HG03378 (cell line): ENCODE results near the gene NADSYN1.

Source experiments
- ATAC-seq: cut with Tn5 transposase; IDR thresholded peaks from one replicate; pipeline ENCODE4 v1.9.1; 2021; ENCODE audit warnings: mild to moderate bottlenecking, moderate library complexity; ENCODE audit not compliant: unreplicated experiment

NADSYN1 gene

DNA sequence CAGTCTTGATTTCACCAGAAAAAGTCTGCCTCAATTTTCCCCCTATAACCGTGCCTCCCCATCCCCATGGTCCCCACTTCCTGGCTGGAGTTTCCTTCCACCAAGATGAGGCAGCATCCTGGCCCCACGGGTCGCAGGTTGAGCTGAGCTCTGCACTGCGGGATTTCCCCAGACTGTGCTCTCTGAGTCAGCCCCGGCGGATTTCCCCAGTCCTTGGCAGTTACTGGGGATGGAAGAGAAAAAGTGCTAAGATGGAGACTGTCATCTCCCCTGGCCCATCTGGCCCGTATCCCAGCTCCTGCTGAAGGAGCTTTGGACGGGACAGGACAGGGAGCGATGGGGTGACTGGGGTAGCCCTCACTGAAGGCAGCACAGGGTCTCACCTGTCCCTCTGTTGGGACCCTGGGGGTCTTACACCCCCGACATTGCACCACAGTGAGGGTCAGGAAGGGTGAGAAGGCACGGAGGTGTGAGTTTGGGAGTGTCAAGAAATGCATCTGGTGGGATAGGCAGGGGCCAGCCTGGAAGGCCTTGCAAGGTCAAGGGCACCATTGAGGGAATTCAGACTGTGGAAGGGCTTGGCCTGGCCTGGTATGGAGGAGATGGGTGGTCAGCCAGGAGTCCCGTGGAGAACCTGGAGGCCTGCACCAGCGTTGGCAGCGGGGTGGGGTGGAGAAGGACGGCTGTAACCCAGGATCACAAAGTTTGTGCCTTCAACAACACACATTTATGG, 36.5 kb downstream of the NADSYN1 start:
- ATAC-seq, result no peak

DNA sequence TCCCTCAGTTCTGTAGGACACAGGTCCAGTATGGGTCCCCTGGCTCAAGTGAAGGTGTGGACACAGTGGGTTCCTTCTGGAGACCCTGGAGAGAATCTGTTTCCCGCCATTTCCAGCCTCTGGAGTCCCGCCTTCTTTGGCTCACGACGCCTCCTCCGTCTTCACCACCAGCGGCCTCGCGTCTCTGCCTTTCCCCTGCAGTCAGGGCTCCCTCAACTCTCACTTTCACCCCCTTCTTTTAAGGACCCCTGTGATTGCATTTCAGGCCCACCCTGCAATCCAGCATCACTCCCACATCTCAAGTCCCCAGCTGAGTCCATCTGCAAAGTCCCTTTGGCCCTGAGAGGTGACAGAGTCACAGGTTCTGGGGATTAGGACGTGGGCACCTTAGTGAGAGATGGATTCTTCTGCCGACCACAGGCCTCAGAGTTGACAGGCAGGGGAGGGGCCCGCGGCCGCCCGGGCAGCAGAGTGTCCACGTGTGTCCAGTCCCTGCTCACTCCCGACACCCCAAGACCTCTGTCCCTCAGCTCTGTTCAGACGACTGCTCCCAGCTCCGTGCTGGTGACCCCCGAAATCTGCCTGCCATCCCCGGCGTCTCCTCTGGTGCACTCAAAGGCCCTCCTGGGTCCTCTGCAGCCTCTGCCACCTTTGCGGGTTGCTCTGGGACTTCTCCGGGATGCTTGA, 37.2 kb downstream of the NADSYN1 start:
- no peak for ATAC-seq

DNA sequence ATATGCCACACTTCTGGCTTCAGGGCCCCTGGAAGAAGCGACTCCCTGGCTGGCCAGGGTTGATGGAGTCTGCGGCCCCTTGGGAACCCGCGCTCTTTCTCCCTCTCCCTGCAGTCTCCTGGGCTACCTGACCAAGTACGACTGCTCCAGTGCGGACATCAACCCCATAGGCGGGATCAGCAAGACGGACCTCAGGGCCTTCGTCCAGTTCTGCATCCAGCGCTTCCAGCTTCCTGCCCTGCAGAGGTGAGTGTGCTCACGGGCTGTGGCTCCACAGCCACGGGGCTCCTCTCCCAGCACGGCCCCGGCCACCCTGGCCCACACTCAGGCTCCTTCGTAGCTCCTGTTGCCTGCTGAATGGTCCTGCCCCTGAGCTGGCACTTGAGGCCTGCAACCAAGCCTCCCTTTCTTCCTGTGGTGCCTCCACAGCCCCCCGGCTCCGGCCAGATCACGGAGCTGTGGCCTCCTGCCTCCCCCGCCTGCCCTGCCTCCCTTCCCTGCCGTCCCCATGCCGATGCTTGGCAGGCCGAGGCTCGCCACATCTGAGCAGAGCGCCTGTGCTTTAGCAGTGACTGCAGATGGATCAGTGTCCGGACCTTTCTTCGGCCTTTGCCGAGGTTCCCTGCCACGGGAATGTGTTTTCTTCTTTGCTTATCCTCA, 37.9 kb downstream of the NADSYN1 start:
- ATAC-seq, result no peak

DNA sequence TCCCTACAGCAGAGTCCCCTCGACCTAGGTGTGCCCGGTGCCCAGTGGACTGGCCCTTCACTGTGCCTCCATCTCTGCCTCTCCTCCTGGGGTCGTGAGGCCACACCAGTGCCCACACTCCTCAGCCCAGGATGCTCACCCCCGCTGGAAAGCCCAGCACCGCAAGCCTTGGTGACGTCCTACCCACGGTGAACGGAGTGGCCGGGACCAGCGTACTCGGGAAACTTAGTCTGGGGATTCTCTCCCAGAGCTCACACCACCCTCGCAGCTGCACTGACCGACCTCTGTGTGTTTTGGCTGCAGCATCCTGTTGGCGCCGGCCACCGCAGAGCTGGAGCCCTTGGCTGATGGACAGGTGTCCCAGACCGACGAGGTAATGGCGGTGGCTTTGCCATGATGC, 38.5 kb downstream of the NADSYN1 start:
- ATAC-seq, result no peak

DNA sequence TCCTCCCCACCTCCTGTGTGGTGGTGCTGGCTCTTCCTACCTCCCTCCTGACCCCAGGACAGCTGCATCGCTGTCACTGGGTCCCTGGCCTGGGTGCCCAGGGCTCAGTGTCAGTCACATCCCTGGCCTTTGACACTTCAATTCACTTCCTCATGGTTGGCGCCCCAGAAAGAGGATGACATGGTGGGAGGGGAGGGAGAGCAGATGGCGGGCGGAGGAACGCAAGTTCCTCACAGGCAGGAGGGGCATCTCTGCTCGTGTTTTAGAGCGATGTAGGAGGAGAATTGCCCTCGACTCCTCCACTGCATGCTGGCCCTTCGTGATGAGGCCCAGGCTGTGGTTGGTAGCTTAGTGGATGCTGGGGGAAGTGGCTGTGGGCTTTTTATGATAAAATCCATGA, 38.9 kb downstream of the NADSYN1 start:
- no peak for ATAC-seq

DNA sequence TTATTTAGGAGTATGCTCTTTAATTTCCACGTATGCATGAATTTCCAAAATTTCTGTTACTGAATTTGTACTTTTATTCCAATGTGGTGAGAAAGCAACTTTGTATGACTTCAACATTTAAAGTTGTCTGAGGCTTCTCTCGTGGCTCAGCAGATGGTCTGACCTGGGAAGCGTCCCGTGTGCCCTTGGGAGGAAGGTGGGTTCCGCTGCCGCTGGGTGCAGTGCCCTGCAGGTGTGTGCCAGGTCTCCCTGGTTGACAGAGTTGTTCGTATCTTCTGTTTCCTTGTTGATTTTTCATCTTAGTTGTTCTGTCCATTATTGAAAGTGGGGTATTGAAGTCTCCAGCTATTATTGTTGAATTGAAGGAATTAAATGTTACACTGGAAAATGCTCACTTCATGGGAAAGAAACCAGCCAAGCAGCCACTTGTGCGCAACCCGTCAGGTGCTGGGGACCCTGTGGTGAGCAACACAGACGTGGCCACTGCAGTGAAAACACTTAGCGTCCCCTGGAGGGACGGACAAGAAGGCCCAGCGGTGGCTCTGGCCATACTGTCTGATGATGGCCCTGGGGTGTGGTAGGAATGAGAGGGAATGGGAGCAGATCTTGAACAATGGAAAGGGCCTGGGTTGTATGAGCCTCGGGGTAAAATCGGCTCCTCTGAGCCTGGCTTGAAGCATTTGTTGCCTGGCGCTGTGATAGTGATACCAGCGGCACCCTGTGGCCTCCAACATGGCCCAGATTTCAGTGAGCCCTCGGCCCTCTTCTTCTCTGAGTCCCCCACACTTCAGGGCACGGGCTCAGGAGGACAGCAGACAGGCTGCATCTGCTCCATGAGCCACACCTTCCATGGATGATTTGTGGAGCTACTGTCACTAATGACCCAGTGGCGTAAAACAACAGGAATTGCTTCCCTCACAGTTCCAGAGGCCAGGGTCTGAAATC, 42.6 kb downstream of the NADSYN1 start:
- no peak for ATAC-seq

DNA sequence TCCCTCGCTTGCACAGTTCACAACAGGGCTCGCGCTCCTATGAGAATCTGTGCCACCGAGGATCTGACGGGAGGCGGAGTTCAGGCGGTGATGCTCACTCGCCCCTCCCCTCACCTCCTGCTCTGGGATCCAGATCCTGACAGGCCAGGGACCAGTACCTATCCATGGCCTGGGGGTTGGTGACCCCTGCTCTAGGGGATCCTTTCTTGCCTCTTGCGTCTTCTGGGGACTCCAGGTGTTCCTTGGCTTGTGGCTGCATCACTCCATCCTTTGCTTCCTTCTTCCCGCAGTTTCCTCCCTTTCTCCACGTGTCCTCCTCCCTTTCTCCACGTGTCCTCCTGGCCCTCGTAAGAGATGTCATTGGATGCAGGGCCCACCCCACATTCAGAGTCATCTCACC, 43.4 kb downstream of the NADSYN1 start:
- no peak for ATAC-seq

DNA sequence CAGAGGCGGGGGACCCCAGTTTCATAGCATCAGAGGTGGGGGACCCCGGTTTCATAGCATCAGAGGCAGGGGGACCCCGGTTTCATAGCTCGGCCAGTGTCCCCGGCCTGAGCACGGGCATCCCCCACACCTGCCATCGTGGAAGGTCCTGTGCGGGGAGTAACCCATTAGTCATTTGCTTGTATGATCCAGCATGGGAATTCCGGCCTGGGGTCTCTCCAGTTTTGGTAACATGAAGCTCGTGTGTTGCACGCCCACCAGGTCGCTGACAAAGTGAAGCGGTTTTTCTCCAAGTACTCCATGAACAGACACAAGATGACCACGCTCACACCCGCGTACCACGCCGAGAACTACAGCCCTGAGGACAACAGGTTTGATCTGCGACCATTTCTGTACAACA, 45.1 kb downstream of the NADSYN1 start:
- ATAC-seq, result no peak

DNA sequence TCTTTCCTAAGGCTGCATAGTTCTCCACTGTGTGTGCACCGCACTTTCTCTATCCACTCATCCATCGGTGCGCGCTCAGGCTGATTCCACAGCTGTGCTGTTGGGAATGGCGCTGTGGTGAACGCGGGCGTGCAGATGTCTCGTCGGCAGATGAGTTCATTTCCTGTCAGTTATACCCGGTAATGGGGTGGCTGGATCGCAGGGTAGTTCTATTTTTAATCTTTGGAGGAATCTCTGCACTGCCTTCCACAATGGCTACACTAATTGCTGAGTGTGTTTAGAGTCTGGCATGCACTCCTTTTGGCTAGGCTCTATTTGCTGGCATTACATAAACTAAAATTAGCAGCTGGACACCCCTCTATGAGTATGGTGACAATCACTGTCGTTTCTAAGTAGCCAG, 46.1 kb downstream of the NADSYN1 start:
- ATAC-seq, result no peak

DNA sequence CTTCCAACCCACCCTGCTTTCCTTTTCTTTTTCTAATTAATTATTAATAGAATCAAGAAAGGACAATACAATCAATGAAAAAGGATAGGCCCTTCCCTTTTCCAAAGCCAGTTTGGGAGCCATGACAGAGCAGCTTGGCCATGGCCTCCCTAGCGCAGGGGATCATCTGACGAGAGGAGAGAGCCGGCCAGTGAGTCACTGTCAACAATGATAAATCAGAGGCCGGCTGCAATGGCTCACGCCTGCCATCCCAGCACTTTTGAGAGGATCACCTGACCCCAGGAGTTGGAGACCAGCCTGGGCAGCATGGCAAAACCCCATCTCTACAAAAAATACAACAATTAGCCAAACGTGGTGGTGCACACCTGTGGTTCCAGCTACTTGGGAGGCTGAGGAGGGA, 46.5 kb downstream of the NADSYN1 start:
- ATAC-seq, result no peak

DNA sequence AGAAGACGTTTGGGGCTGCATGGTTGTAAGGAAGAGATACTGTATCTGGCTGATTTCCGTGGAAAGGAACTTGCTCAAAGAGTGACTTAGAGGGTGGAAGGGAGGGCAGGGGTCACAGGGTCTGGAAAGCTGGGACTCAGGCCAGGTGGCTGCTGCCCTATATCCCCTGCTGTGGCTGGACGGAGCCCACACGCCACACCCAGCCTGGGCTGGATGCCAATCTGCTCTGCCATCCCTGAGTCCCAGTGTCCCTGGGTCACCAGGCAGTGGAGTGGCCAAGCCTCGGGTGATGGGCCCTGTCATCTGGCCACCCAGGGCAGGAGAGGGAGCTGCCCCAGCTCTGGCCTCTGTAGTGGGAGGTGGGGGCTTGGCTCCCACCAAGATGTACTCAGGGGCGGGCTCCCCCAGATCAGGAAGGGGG, 47.6 kb downstream of the NADSYN1 start:
- no peak for ATAC-seq

DNA sequence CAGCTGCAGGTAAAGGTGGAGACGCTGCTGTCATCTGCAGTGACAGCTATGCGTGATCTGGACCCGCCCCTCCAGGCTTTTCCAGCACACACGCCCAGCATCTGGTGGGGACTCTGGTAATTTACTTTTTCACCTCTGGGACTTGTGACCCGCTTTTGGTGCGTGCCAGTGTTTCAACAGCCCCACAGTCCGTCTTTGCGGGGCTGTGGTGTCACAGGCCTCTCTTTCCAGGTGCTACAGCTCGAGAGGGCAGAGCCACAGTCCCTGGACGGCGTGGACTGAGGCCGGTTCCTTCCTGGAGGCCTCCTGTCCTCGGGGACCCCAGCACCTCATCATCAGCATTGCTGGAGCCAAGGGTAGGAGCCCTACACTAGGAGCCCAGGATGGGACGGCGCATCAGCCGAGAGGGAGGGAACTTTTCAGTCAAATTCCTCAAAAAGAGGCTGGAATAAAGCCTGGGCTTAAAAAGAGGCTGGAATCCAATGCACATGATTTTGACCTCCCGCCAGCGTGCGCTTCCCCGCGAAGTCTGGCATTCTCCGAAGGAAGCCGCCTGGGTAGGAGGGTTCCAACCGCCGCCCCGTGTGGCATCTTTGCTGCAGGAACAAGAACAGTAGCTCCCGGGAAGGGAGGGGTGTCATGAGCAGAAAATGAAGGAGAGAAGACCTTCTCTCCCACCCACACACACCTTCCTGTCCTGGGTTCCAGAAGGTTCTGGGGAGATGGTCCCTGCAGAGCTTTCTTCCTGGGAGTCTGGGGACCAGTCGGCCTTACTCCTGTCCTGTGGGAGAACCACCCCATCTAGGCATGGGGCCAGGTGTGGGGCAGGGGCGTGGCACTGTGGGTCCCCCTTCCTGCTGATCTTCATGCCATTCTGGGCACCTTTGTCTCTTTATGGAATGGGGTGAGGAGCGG, 48.3 kb downstream of the NADSYN1 start:
- ATAC-seq, result no peak

DNA sequence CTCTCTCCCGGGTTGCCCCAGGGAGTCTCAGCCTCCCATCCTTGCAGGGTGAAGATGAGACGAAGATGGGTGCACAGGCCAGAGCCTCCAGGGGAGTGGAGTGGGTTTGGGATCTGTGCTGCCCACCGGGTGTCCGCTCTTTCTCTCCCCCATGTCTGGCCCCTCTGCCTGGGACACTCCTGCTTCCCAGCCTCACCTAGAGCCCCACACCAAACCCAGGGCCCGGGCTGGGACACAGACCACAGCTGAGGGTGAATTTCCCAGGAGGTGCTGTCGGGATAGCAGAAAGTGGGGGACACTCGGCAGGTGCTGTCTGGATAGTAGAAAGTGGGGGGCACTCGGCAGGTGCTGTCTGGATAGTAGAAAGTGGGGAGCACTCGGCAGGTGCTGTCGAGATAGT, 49.0 kb downstream of the NADSYN1 start:
- ATAC-seq, result no peak

DNA sequence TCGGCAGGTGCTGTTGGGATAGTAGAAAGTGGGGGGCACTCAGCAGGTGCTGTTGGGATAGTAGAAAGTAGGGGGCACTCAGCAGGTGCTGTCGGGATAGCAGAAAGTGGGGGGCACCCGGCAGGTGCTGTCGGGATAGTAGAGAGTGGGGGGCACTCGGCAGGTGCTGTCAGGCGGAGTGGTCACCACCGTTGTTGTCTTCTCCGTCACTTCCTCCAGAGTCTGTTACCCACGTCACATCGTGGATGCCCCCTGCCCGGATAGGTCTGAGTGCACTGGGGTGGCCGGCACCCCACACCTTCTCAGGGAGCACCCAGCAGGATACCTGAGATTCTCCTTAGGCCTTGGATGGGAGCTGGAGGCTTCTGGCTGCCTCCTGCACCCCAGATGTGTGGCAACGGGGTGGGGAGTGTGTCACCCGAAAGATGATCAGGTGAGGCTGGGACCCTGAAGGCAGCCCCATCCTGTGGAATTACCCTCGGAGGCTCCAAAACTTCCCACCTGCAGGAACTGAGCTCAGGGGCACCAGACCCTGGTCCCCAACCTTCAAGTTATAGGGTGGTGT, 50.0 kb downstream of the NADSYN1 start:
- ATAC-seq, result no peak

DNA sequence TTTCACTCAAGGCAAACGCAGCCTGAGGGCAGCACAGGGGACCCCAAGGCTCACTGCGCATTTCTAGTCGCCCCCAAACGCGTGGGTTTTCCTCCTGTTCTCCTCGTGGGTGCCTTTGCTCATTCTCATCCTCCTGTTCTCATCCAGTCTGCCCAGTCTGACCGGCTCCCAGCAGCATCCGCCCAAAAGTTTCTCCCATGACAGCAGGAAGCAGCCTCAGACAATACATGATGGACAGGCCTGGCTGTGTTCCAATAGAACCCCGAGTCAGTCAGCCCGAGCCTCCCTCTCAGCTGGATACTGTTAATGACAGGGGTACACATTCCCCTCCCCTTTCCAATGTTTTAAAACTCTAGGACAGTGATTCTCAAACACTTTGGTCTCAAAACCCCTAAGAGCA, 51.5 kb downstream of the NADSYN1 start:
- no peak for ATAC-seq

DNA sequence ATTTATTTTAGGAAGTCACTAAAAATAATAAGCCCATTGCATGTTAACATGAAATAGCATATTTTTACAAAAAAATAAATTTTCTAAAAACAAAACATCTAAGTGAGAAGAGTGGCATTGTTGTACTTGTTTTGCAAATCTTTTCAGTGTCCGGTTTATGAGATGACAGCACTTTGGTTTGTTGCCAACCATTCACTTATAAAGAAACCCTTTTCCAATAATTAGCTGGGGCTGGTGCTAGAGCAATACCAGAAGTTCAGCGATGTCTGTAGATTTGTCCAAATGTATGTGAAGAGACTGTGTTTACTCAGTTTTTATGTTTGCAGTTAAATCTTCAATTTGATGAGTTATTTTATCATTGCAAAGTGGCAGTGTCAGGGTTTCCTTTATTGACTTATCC, 52.0 kb downstream of the NADSYN1 start:
- ATAC-seq, result no peak

DNA sequence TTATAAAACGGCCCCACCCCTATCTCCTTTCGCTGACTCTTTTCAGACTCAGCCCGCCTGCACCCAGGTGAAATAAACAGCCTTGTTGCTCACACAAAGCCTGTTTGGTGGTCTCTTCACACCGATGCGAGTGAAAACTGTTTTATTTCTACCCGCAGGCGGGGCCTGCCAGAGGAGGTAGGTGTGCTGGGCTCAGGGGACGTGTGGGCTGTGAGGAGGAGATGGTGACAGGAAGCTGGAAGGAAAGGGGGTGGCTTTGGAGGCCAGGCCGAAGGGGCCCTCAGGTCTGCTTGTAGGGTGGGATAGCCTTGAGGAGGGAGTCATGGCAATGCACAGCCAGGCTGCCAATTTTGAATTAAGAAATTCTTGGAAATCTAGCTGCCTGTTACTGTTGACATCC, 52.8 kb downstream of the NADSYN1 start:
- no peak for ATAC-seq

DNA sequence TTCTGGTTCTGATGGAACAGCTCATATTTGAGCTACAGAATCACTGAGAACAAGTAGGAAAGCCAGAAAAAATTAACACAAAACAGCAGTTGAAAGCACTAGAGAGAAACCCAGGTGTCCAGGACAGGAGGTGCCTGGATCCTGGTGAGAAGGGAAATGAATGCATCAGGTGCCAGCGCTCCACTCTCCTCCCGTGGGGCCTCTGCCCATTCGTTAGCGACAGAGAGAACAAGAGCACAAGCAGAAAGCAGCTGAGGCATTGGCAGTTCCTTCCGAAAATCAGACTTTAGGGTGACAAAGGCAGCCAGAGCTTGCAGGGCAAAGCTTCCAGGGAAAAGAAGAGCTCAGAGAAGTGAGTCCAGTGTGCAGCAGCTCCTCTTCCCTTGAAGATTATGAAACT, 54.1 kb downstream of the NADSYN1 start:
- ATAC-seq, result no peak
